NT2/D1 (cell line): ENCODE results near the gene ME2.
"Not testable (repeated sequence)": the region's sequence is repeated elsewhere in the genome, so short reads cannot be mapped to it uniquely, and the experiment has no call there.

ENCODE experiments used
- DNase-seq: peaks from one replicate; pipeline ENCODE4 v3.0.0-alpha.2; 2011; ENCODE audit warnings: low read depth, low spot score
- H3K27me3 ChIP-seq: 2 replicates; pipeline ENCODE4 v1.6.0; 2011; ENCODE audit warnings: mild to moderate bottlenecking; ENCODE audit not compliant: insufficient read length, insufficient read depth
- H3K36me3 ChIP-seq: 2 replicates; pipeline ENCODE4 v1.6.1; 2011; ENCODE audit warnings: mild to moderate bottlenecking, low read length, mixed read lengths; ENCODE audit not compliant: insufficient read depth, insufficient read length
- H3K4me1 ChIP-seq: 2 replicates; pipeline ENCODE4 v1.5.1; 2011; ENCODE audit not compliant: insufficient read depth, insufficient read length
- H3K4me3 ChIP-seq: 2 replicates; pipeline ENCODE4 v1.5.1; 2011; ENCODE audit warnings: low read depth; ENCODE audit not compliant: insufficient read length
- H3K9ac ChIP-seq: 2 replicates; pipeline ENCODE4 v1.6.0; 2011; ENCODE audit warnings: low read depth; ENCODE audit not compliant: insufficient read length
- H3K9me3 ChIP-seq: 2 replicates; pipeline ENCODE4 v1.5.1; 2011; ENCODE audit warnings: mild to moderate bottlenecking, low read length; ENCODE audit not compliant: insufficient read depth
- SUZ12 ChIP-seq: IDR thresholded peaks from 2 replicates; pipeline ENCODE4 v1.6.1; 2011; ENCODE audit not compliant: insufficient read length, insufficient read depth; ENCODE audit errors: extremely low read depth
- YY1 ChIP-seq: IDR thresholded peaks from 2 replicates; pipeline ENCODE4 v1.6.1; 2011; ENCODE audit not compliant: insufficient read length, insufficient read depth
- ZNF274 ChIP-seq: IDR thresholded peaks from 2 replicates; pipeline ENCODE4 v1.6.1; 2011; ENCODE audit warnings: mild to moderate bottlenecking, low read depth, low read length

Gene ME2

GRCh38 chr18:50938912-50939311 lies 60.0 kb downstream of the ME2 start:
- Histone ChIP-seq H3K27me3 (no peaks in the 10 kb centered on the region), H3K9ac (no peak overlapping the region), H3K4me3 (no peak overlapping the region), H3K36me3 (peaks cover 8% of the 10 kb centered on the region), H3K9me3 (no peaks in the 10 kb centered on the region), H3K4me1 (no peaks in the 10 kb centered on the region)
- DNase-seq: no peak
- no peak for TF ChIP-seq YY1
- no peak for TF ChIP-seq ZNF274
- TF ChIP-seq SUZ12: no peak

- peaks cover 16% of the 10 kb centered on the region for H3K36me3 ChIP-seq
- H3K27me3 ChIP-seq: no peaks in the 10 kb centered on the region
- H3K9me3 ChIP-seq: no peaks in the 10 kb centered on the region
- H3K4me1 ChIP-seq: no peaks in the 10 kb centered on the region
- DNase-seq: no peak
- no peak overlapping the region for H3K9ac ChIP-seq
- no peak overlapping the region for H3K4me3 ChIP-seq
- no peak for TF ChIP-seq ZNF274
- no peak for TF ChIP-seq SUZ12
- TF ChIP-seq YY1: no peak
These were observed 65.5 kb downstream of the ME2 start for GRCh38 chr18:50944245-50944932.

- H3K27me3 ChIP-seq, DNase-seq, H3K36me3 ChIP-seq, H3K9me3 ChIP-seq, H3K4me3 ChIP-seq, H3K9ac ChIP-seq, H3K4me1 ChIP-seq: not testable (repeated sequence)
These were observed 67.0 kb downstream of the ME2 start for GRCh38 chr18:50945918-50946317.

- H3K9ac ChIP-seq: no peak overlapping the region
- peaks cover 8% of the 10 kb centered on the region for H3K36me3 ChIP-seq
- H3K4me3 ChIP-seq: no peak overlapping the region
- H3K4me1 ChIP-seq: no peaks in the 10 kb centered on the region
- no peak for TF ChIP-seq SUZ12
- TF ChIP-seq ZNF274: no peak
- no peak for TF ChIP-seq YY1
- H3K27me3 ChIP-seq: no peaks in the 10 kb centered on the region
- H3K9me3 ChIP-seq: no peaks in the 10 kb centered on the region
- DNase-seq: no peak
These were observed 69.0 kb downstream of the ME2 start for GRCh38 chr18:50947899-50948298.

- DNase-seq: no peak
- Histone ChIP-seq H3K4me3 (no peak overlapping the region), H3K9me3 (no peaks in the 10 kb centered on the region), H3K27me3 (no peaks in the 10 kb centered on the region), H3K9ac (no peak overlapping the region), H3K4me1 (no peaks in the 10 kb centered on the region), H3K36me3 (peaks cover 8% of the 10 kb centered on the region)
- TF ChIP-seq ZNF274: no peak
- TF ChIP-seq YY1: no peak
- no peak for TF ChIP-seq SUZ12
These were observed 70.3 kb downstream of the ME2 start for GRCh38 chr18:50949185-50949584.

- no peak for TF ChIP-seq SUZ12
- no peak for TF ChIP-seq YY1
- no peak for TF ChIP-seq ZNF274
- Histone ChIP-seq H3K27me3 (no peaks in the 10 kb centered on the region), H3K4me3 (no peak overlapping the region), H3K36me3 (peaks cover 8% of the 10 kb centered on the region), H3K9me3 (no peaks in the 10 kb centered on the region), H3K4me1 (no peaks in the 10 kb centered on the region), H3K9ac (no peak overlapping the region)
- DNase-seq: no peak
These were observed 71.7 kb downstream of the ME2 start for GRCh38 chr18:50950626-50951025.

GRCh38 chr18:50953822-50954221 lies 74.9 kb downstream of the ME2 start:
- no peak overlapping the region for H3K9ac ChIP-seq

GRCh38 chr18:50955253-50955652 lies 76.3 kb downstream of the ME2 start:
- Histone ChIP-seq H3K36me3 (no peaks in the 10 kb centered on the region), H3K9ac (no peak overlapping the region), H3K4me1 (no peaks in the 10 kb centered on the region), H3K9me3 (no peaks in the 10 kb centered on the region), H3K4me3 (no peak overlapping the region), H3K27me3 (no peaks in the 10 kb centered on the region)
- TF ChIP-seq SUZ12 (no peak), ZNF274 (no peak), YY1 (no peak)
- DNase-seq: peak; percentile 16

More at GRCh38 chr18:50953822-50954221, 74.9 kb downstream of the ME2 start:
- H3K4me3 ChIP-seq: no peak overlapping the region
- TF ChIP-seq YY1 (no peak), ZNF274 (no peak), SUZ12 (no peak)
- no peaks in the 10 kb centered on the region for H3K27me3 ChIP-seq
- DNase-seq: no peak
- no peaks in the 10 kb centered on the region for H3K4me1 ChIP-seq
- H3K9me3 ChIP-seq: no peaks in the 10 kb centered on the region
- no peaks in the 10 kb centered on the region for H3K36me3 ChIP-seq
